Activated CD4-positive, alpha-beta T cell treated with anti-CD3 and anti-CD28 coated beads for 36 hours (primary cell): Measurements from ENCODE around the gene CBX7. TPM values are rescaled to one million over a fixed set of nuclear protein-coding genes. Genes with fewer than 3 reads are reported as not detected.

Experiments
- ATAC-seq: fragments of 200-7000 bp; cut with Tn5 transposase; one replicate; pipeline ENCODE4 v1.10.0; 2021; ENCODE audit warnings: mild to moderate bottlenecking, moderate library complexity
- CTCF ChIA-PET: fragments of 350-600 bp; sonication (Branson Sonifier 250); formaldehyde crosslinking; loops from one replicate; lab custom pipeline; 2021; ENCODE audit warnings: antibody characterized with exemption; lab: Charles Lee
- POLR2A ChIA-PET: fragments of 350-600 bp; sonication (Branson Sonifier 250); formaldehyde crosslinking; loops from one replicate; lab custom pipeline; 2021; ENCODE audit warnings: antibody characterized with exemption, inconsistent platforms; lab: Charles Lee
- DNase-seq: peaks from one replicate; pipeline ENCODE4 v3.0.0-alpha.2; 2020
- H3K27ac Mint-ChIP-seq: one replicate; pipeline ENCODE4 v1.8.0; 2021; ENCODE audit warnings: mixed read lengths
- H3K27me3 Mint-ChIP-seq: one replicate; pipeline ENCODE4 v1.8.0; 2021; ENCODE audit warnings: mixed read lengths
- H3K36me3 Mint-ChIP-seq: one replicate; pipeline ENCODE4 v1.8.0; 2021; ENCODE audit warnings: low read depth, mixed read lengths
- H3K4me1 Mint-ChIP-seq: one replicate; pipeline ENCODE4 v1.8.0; 2021; ENCODE audit warnings: mixed read lengths
- H3K4me3 Mint-ChIP-seq: one replicate; pipeline ENCODE4 v1.8.0; 2021; ENCODE audit warnings: mild to moderate bottlenecking, moderate library complexity, mixed read lengths
- H3K9me3 Mint-ChIP-seq: one replicate; pipeline ENCODE4 v1.8.0; 2021; ENCODE audit warnings: low read depth, mixed read lengths
- intact Hi-C, 2 experiments: fragments of 100-400 bp; cut with DNase I in 1 of 2; cut with micrococcal nuclease in 1 of 2; formaldehyde crosslinking; loops; one replicate each; pipeline versions ENCODE4 v1.14.2 to v1.15.1; 2022 to 2024; cut with DNase I, micrococcal nuclease
- total RNA-seq, 2 experiments: library from RNA; stranded (reverse); gene quantifications; one replicate each; pipeline ENCODE4 v1.2.3, GENCODE V29; 2021

The CBX7 gene
- total RNA-seq, 2 experiments from 2014 or later = 19.9 to 20.3 TPM

DNA sequence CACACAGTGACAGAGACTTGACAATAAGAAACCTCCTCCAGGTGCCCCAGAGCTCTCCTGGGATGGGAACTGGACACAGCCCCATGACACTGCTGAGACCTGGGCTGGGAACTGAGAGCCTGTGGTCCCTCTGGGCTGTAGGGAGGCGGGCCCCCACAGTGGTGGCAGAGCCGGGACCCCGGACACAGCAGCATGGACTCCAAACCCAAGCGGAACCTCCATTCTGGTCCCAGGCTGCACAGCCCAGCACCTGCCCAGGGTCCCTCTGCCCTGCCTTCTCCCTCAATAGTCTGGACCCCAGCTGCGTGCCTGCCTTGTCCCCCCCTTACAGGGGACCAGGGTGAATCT, 63.8 kb downstream of the CBX7 start:
- ChIA-PET POLR2A (interaction anchor here (1.0 kb wide), 1 partner anchor 11 kb away, joined by 3 read pairs; no protein-coding TSS in a partner anchor), CTCF (interaction anchor here (0.6 to 1.3 kb wide), 3 partner anchors 11 to 1936 kb away, joined by 3 to 5 read pairs (median 4); partner anchors contain the start of gene APOBEC3G)
- peaks cover 2% of the 10 kb centered on the region for H3K36me3 Mint-ChIP-seq
- no peaks in the 10 kb centered on the region for H3K27me3 Mint-ChIP-seq
- intact Hi-C loops = no loop called here
- H3K4me3 Mint-ChIP-seq = no peak overlapping the region
- no peak for ATAC-seq
- peaks cover 68% of the 10 kb centered on the region for H3K4me1 Mint-ChIP-seq
- DNase-seq = no peak
- H3K9me3 Mint-ChIP-seq = no peaks in the 10 kb centered on the region
- H3K27ac Mint-ChIP-seq = peak overlapping the region; percentile 74

- no peak for ATAC-seq
- POLR2A ChIA-PET = interaction anchor here (1.0 kb wide), 1 partner anchor 11 kb away, joined by 3 read pairs; no protein-coding TSS in a partner anchor
- intact Hi-C loops = no loop called here
These were observed 64.4 kb downstream of the CBX7 start for GRCh38 chr22:39087881-39088684.

DNA sequence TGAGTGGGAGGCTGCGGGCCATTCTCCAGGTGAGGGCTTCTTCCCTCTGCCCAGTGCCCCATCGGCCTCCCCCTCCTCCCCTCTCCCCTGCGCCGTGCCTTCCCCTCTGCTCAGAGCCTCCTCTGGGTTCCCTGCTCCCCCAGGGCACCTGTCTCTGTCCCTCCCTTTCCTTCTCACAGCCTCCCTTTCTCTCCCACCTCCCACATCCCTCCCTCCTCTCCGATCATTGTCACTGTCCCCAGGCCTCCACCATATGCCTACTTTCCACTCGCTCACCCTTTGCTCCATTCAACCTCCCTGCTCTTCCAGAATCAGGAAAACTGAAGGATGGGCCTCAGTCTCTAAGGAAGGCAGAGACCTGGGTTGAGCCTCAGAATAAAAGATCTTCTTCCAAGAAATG, 65.4 kb downstream of the CBX7 start:
- ChIA-PET POLR2A (no interaction called here), CTCF (no interaction called here)
- peaks cover 59% of the 10 kb centered on the region for H3K4me1 Mint-ChIP-seq
- no peak for DNase-seq
- H3K36me3 Mint-ChIP-seq = peaks cover 3% of the 10 kb centered on the region
- H3K4me3 Mint-ChIP-seq = no peak overlapping the region
- no peaks in the 10 kb centered on the region for H3K27me3 Mint-ChIP-seq
- no peaks in the 10 kb centered on the region for H3K9me3 Mint-ChIP-seq
- H3K27ac Mint-ChIP-seq = peak overlapping the region; percentile 31
- intact Hi-C loops = no loop called here
- ATAC-seq = no peak

More at GRCh38 chr22:39087881-39088684, 64.4 kb downstream of the CBX7 start:
- no peak overlapping the region for H3K4me3 Mint-ChIP-seq
- DNase-seq = peak; percentile 38
- peaks cover 2% of the 10 kb centered on the region for H3K36me3 Mint-ChIP-seq
- no peaks in the 10 kb centered on the region for H3K27me3 Mint-ChIP-seq
- CTCF ChIA-PET = interaction anchor here (0.6 to 1.3 kb wide), 2 partner anchors 10 to 1936 kb away, joined by 3 to 5 read pairs; partner anchors contain the start of gene APOBEC3G
- H3K27ac Mint-ChIP-seq = peak overlapping the region; percentile 74
- H3K4me1 Mint-ChIP-seq = peaks cover 67% of the 10 kb centered on the region
- no peaks in the 10 kb centered on the region for H3K9me3 Mint-ChIP-seq

GRCh38 chr22:39084666-39085065, 67.8 kb downstream of the CBX7 start:
- H3K36me3 Mint-ChIP-seq = peaks cover 17% of the 10 kb centered on the region
- no peaks in the 10 kb centered on the region for H3K9me3 Mint-ChIP-seq
- H3K4me1 Mint-ChIP-seq = peaks cover 52% of the 10 kb centered on the region
- intact Hi-C loops = no loop called here
- H3K27me3 Mint-ChIP-seq = no peaks in the 10 kb centered on the region
- H3K4me3 Mint-ChIP-seq = no peak overlapping the region
- DNase-seq = no peak
- CTCF ChIA-PET = no interaction called here
- no peak overlapping the region for H3K27ac Mint-ChIP-seq
- ATAC-seq = no peak
- POLR2A ChIA-PET = no interaction called here

DNA sequence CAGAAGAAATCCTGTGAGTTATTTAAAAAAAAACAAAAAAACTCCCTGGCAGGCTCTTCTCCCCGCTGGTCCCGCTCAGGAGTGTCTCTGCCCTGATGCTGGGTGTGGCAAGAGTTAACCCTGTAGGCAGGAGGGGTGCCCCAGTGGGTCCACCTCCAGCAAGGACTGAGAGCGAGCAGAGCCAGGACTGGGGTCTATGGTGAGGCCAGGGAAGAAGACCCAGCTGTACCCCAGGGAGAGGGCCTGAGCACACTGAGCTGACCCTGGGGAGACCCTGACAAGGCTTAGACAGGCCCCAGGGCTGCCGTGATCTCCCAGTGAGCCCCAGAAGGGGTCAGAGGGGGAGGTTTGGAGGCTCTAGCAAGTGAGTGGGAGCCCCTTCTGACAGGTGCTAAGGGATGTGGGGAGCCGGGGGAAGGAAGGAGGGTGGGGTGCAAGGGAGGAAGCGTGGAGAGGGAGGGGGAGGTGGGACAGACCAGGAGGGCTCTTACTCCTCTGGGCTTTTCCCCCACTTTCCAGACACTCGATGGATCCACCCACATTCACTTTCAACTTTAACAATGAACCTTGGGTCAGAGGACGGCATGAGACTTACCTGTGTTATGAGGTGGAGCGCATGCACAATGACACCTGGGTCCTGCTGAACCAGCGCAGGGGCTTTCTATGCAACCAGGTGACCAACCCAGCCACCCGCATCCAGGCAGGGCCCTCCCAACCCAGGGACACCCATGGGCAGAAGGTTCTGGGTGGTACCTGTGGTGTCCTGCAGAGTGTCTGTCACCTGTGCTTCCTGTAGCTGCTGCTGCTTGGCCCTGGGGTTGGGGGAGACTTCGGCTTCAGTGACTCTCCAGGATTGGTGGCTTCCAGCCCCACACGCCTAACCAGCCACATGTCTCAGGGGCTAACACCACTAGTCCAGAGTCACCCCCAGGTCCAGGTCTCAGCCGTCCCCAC, 69.0 kb downstream of the CBX7 start:
- Mint-ChIP-seq H3K4me3 (no peak overlapping the region), H3K36me3 (peaks cover 17% of the 10 kb centered on the region), H3K4me1 (peaks cover 44% of the 10 kb centered on the region), H3K9me3 (no peaks in the 10 kb centered on the region), H3K27ac (no peak overlapping the region), H3K27me3 (no peaks in the 10 kb centered on the region)
- POLR2A ChIA-PET = interaction anchor here (0.6 kb wide), 1 partner anchor 202 kb away, joined by 4 read pairs; no protein-coding TSS in a partner anchor
- no peak for ATAC-seq
- DNase-seq = no peak
- intact Hi-C loops = no loop called here
- CTCF ChIA-PET = interaction anchor here (0.6 kb wide), 1 partner anchor 81 kb away, joined by 5 read pairs; no protein-coding TSS in a partner anchor

DNA sequence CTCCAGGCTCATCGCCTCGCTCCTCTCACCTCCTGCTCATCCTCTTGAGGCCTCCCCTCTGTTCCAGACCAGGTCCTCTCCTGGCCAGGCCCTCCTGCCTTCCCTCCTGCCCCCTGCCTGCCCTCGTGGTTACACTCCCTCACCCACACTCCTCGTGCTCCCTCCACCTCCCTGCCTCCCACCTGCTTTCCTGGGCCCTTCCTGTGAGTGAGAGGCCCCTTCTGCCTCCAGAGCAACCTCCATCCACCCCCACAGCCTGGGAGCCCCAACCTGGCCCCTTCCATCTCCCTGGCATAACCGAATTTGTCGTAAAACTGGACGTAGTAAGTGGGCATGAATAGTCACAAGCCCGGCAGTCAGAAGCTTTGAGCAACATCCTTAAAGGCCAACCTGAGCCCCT, 70.9 kb downstream of the CBX7 start:
- intact Hi-C loops = no loop called here
- ChIA-PET POLR2A (no interaction called here), CTCF (no interaction called here)

GRCh38 chr22:39081016-39081415, 71.5 kb downstream of the CBX7 start:
- intact Hi-C loops = no loop called here
- DNase-seq = no peak
- no peak for ATAC-seq
- H3K9me3 Mint-ChIP-seq = no peaks in the 10 kb centered on the region
- H3K4me1 Mint-ChIP-seq = peaks cover 39% of the 10 kb centered on the region
- H3K36me3 Mint-ChIP-seq = peaks cover 20% of the 10 kb centered on the region
- CTCF ChIA-PET = no interaction called here
- H3K4me3 Mint-ChIP-seq = no peak overlapping the region
- H3K27me3 Mint-ChIP-seq = no peaks in the 10 kb centered on the region
- no peak overlapping the region for H3K27ac Mint-ChIP-seq
- POLR2A ChIA-PET = no interaction called here

More for the DNA sequence above, 70.9 kb downstream of the CBX7 start:
- H3K9me3 Mint-ChIP-seq = no peaks in the 10 kb centered on the region
- DNase-seq = no peak
- peaks cover 20% of the 10 kb centered on the region for H3K36me3 Mint-ChIP-seq
- peaks cover 38% of the 10 kb centered on the region for H3K4me1 Mint-ChIP-seq
- no peaks in the 10 kb centered on the region for H3K27me3 Mint-ChIP-seq
- no peak overlapping the region for H3K27ac Mint-ChIP-seq
- no peak for ATAC-seq
- no peak overlapping the region for H3K4me3 Mint-ChIP-seq

Other genes starting within 250 kb of the CBX7 start
- not detected for gene APOBEC3A, start 195.1 kb downstream of the CBX7 start, total RNA-seq
- 1 to 10 TPM; 8.0 to 8.5 TPM for gene APOBEC3B, start 170.3 kb downstream of the CBX7 start, total RNA-seq
- 10 to 100 TPM; 75.3 to 98.5 TPM for gene APOBEC3C, start 138.4 kb downstream of the CBX7 start, total RNA-seq
- gene APOBEC3D, start 131.6 kb downstream of the CBX7 start, total RNA-seq = 10 to 100 TPM; 27.0 to 28.2 TPM
- 10 to 100 TPM; 19.0 to 24.5 TPM for gene APOBEC3F, start 111.8 kb downstream of the CBX7 start, total RNA-seq
- gene APOBEC3G, start 75.4 kb downstream of the CBX7 start, total RNA-seq = 10 to 100 TPM; 45.9 to 47.4 TPM
- 1 to 10 TPM; 5.2 to 7.3 TPM for gene APOBEC3H, start 55.4 kb downstream of the CBX7 start, total RNA-seq
- gene PDGFB, start 92.3 kb upstream of the CBX7 start, total RNA-seq = 1 to 10 TPM; 2.5 to 3.4 TPM
- gene RPL3, start 166.9 kb upstream of the CBX7 start, total RNA-seq = 1,000 to 10,000 TPM; 2,519 to 3,155 TPM
- gene SYNGR1, start 197.3 kb upstream of the CBX7 start, total RNA-seq = under 1 TPM; 0.58 to 0.89 TPM
- gene TAB1, start 247.1 kb upstream of the CBX7 start, total RNA-seq = 10 to 100 TPM; 15.0 to 17.1 TPM